GM12864 (cell line): ENCODE data around the gene FLRT2.

ENCODE experiments used
- DNase-seq: peaks from one replicate; pipeline ENCODE4 v3.0.0-alpha.2; 2011; ENCODE audit warnings: low read depth
- H3K4me3 ChIP-seq: 2 replicates; pipeline ENCODE4 v1.5.1; 2011; ENCODE audit warnings: mild to moderate bottlenecking, low read depth, low read length, control low read depth
- CTCF ChIP-seq: IDR thresholded peaks from 2 replicates; pipeline ENCODE4 v1.5.1; 2011; ENCODE audit warnings: low read depth, mild to moderate bottlenecking, moderate library complexity, low read length, control low read depth, inconsistent platforms; ENCODE audit errors: missing control alignments

Gene FLRT2

GRCh38 chr14:85520581-85520980 is 9.4 kb upstream of the FLRT2 start:
- no peak for TF ChIP-seq CTCF

GRCh38 chr14:85523624-85524023 is 6.3 kb upstream of the FLRT2 start:
- TF ChIP-seq CTCF = no peak
- H3K4me3 ChIP-seq = no peak overlapping the region
- DNase-seq = no peak

More at GRCh38 chr14:85520581-85520980, 9.4 kb upstream of the FLRT2 start:
- DNase-seq = no peak
- H3K4me3 ChIP-seq = no peak overlapping the region

- no peak for DNase-seq
These were observed 2.9 kb upstream of the FLRT2 start for GRCh38 chr14:85527006-85527405.

GRCh38 chr14:85527445-85528035 is 2.4 kb upstream of the FLRT2 start:
- DNase-seq = no peak
- no peak for TF ChIP-seq CTCF
- no peak overlapping the region for H3K4me3 ChIP-seq

More at GRCh38 chr14:85527006-85527405, 2.9 kb upstream of the FLRT2 start:
- no peak for TF ChIP-seq CTCF
- H3K4me3 ChIP-seq = no peak overlapping the region

- H3K4me3 ChIP-seq = no peak overlapping the region
- DNase-seq = no peak
- TF ChIP-seq CTCF = no peak
These were observed 1.7 kb upstream of the FLRT2 start for GRCh38 chr14:85528080-85528896.

- TF ChIP-seq CTCF = no peak
- no peak overlapping the region for H3K4me3 ChIP-seq
- DNase-seq = no peak
These were observed 880 bp upstream of the FLRT2 start for GRCh38 chr14:85528897-85529631.
